HEK293 (cell line): ENCODE results near the gene OPN4.
A peak's percentile ranks its signal among the peaks of the same experiment; 100 is the strongest.

Experiments used
- CTCF ChIA-PET: fragments of 350-600 bp; formaldehyde crosslinking; extraction: SDS; loops from one replicate; lab custom pipeline; 2021; ENCODE audit warnings: antibody characterized with exemption; lab: Yijun Ruan, JAX
- POLR2A ChIA-PET: fragments of 300-600 bp; formaldehyde crosslinking; extraction: SDS; loops from one replicate; lab custom pipeline; 2020; ENCODE audit warnings: antibody characterized with exemption, inconsistent platforms; lab: Yijun Ruan, JAX
- H3K27ac ChIP-seq: fragments of 200-500 bp; sonication (Bioruptor generic); 2 replicates; pipeline ENCODE4 v1.5.1; 2014; ENCODE audit warnings: low read depth, low read length, control low read depth, inconsistent platforms; ENCODE audit errors: extremely low read depth
- H3K36me3 ChIP-seq, 2 experiments: fragments of 200-500 bp in 1 of 2; sonication (Bioruptor generic) in 1 of 2; 1 replicate in 1 of 2; 2 replicates in 1 of 2; pipeline ENCODE4 v1.5.1; 2014 to 2017; ENCODE audit warnings: inconsistent platforms in 2 of 2, low read length in 2 of 2; ENCODE audit not compliant: control insufficient read depth in 2 of 2, insufficient read depth in 1 of 2
- H3K4me1 ChIP-seq: fragments of 200-500 bp; sonication (Bioruptor generic); 2 replicates; pipeline ENCODE4 v1.5.1; 2014; ENCODE audit warnings: mild to moderate bottlenecking, low read length, inconsistent platforms; ENCODE audit not compliant: control insufficient read depth, insufficient read depth
- H3K4me3 ChIP-seq: 2 replicates; pipeline ENCODE4 v1.5.1; 2011; ENCODE audit warnings: low read depth, mild to moderate bottlenecking, control low read depth, low read length, moderate library complexity
- H3K9me3 ChIP-seq: fragments of 200-500 bp; sonication (Bioruptor generic); 2 replicates; pipeline ENCODE4 v1.5.1; 2014; ENCODE audit warnings: low read depth, low read length, inconsistent platforms; ENCODE audit not compliant: control insufficient read depth, insufficient read depth
- GLIS2 ChIP-seq: fragments of 450-650 bp; formaldehyde crosslinking; IDR thresholded peaks from 2 replicates; pipeline ENCODE4 v1.5.1; 2016; ENCODE audit warnings: missing biosample characterization, missing genetic modification characterization
- KLF16 ChIP-seq: fragments of 450-650 bp; formaldehyde crosslinking; IDR thresholded peaks from 2 replicates; pipeline ENCODE4 v1.5.1; 2017; ENCODE audit warnings: missing biosample characterization, missing genetic modification characterization
- ZNF121 ChIP-seq: fragments of 450-650 bp; formaldehyde crosslinking; IDR thresholded peaks from 2 replicates; pipeline ENCODE4 v1.5.1; 2016; ENCODE audit warnings: missing biosample characterization, missing genetic modification characterization
- ZNF221 ChIP-seq: fragments of 450-650 bp; formaldehyde crosslinking; IDR thresholded peaks from 2 replicates; pipeline ENCODE4 v1.5.1; 2017; ENCODE audit warnings: missing biosample characterization, missing genetic modification characterization, borderline replicate concordance
- ZNF335 ChIP-seq: fragments of 450-650 bp; formaldehyde crosslinking; conservative IDR thresholded peaks from 2 replicates; pipeline ENCODE4 v1.5.1; 2016; ENCODE audit warnings: missing biosample characterization, missing genetic modification characterization
- TF ChIP-seq, protein P1 (sequence below): fragments of 450-650 bp; formaldehyde crosslinking; IDR thresholded peaks from 2 replicates; pipeline ENCODE4 v1.5.1; 2016; ENCODE audit warnings: missing biosample characterization, missing genetic modification characterization
- TF ChIP-seq, protein P2 (sequence below): fragments of 450-650 bp; formaldehyde crosslinking; IDR thresholded peaks from 2 replicates; pipeline ENCODE4 v1.5.1; 2016; ENCODE audit warnings: missing biosample characterization, missing genetic modification characterization
- TF ChIP-seq, protein P3 (sequence below): fragments of 450-650 bp; formaldehyde crosslinking; IDR thresholded peaks from 2 replicates; pipeline ENCODE4 v1.5.1; 2016; ENCODE audit warnings: missing biosample characterization, missing genetic modification characterization
- TF ChIP-seq, protein P4 (sequence below): fragments of 450-650 bp; formaldehyde crosslinking; IDR thresholded peaks from 2 replicates; pipeline ENCODE4 v1.5.0; 2017; ENCODE audit warnings: missing biosample characterization, missing genetic modification characterization, borderline replicate concordance

Gene OPN4

DNA sequence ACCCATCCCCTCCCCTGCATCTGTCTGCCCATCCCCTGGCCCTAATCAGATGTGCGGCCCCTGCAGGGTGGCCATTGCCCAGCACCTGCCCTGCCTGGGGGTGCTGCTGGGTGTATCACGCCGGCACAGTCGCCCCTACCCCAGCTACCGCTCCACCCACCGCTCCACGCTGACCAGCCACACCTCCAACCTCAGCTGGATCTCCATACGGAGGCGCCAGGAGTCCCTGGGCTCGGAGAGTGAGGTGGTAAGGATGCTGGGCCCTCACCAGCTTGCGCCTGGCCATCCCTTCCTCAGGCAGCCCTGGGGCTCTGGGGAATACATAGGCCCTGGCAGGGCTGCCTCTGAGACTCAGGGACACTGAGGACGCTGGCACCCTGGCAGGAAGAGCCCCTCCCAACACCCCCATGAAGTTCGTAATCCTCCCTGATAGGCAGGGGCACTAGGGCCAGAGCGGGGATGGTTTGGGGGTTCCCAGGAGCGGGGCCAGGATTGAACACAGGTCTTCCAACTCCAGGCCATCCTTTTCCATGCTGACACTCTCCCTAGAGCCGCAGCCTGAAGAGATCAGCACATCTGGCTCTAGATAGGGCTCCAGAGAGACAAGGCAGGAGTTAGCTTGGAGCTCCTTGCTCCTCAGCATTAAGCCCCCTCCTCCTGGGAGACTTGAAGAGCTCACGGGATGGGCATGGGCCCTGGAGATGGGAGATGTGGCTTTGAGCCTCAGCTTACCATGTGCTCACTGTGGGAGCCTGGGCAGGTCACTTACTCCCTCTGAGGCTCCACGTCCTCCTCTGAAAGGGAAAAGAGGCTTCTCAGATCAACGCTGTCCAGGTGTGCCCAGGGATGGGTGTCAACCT, 8.1 kb downstream of the OPN4 start:
- ChIA-PET CTCF (no interaction called here), POLR2A (no interaction called here)
- Histone ChIP-seq H3K36me3 (no peaks in the 10 kb centered on the region), H3K9me3 (no peaks in the 10 kb centered on the region), H3K4me1 (no peaks in the 10 kb centered on the region), H3K4me3 (no peak overlapping the region), H3K27ac (no peak overlapping the region)
- TF ChIP-seq ZNF121 (tag by site-specific recombination) (no peak), GLIS2 (tag by site-specific recombination) (0 out of 2 replicates have a peak, but pooled peaks have one; percentile 21)

DNA sequence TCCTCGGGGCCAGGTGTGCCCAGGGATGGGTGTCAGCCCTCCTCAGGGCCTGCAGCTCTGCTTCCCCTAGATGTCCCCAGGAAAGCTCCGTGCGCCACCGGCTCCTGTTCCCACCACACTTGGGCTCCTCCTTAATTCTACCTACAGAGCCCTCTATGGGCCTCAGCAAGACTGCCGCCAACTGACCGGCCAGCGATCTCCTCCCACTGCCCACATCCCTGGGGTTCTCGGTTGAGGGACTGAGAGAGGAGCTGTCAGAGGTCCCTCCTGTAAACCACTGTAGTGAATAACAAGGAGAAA, 8.6 kb downstream of the OPN4 start:
- no peaks in the 10 kb centered on the region for H3K36me3 ChIP-seq
- no peak overlapping the region for H3K27ac ChIP-seq
- no peaks in the 10 kb centered on the region for H3K9me3 ChIP-seq
- ChIA-PET POLR2A (no interaction called here), CTCF (no interaction called here)
- peaks cover 2% of the 10 kb centered on the region; the same call in 1 of the 2 replicates for H3K4me1 ChIP-seq
- no peak overlapping the region for H3K4me3 ChIP-seq
- TF ChIP-seq, protein P1, sequence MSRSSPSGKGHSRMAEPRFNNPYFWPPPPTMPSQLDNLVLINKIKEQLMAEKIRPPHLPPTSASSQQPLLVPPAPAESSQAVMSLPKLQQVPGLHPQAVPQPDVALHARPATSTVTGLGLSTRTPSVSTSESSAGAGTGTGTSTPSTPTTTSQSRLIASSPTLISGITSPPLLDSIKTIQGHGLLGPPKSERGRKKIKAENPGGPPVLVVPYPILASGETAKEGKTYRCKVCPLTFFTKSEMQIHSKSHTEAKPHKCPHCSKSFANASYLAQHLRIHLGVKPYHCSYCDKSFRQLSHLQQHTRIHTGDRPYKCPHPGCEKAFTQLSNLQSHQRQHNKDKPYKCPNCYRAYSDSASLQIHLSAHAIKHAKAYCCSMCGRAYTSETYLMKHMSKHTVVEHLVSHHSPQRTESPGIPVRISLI (tag by site-specific recombination): no peak
- TF ChIP-seq KLF16 (tag by site-specific recombination) (no peak), ZNF335 (tag by site-specific recombination) (no peak)
- TF ChIP-seq, protein P2, sequence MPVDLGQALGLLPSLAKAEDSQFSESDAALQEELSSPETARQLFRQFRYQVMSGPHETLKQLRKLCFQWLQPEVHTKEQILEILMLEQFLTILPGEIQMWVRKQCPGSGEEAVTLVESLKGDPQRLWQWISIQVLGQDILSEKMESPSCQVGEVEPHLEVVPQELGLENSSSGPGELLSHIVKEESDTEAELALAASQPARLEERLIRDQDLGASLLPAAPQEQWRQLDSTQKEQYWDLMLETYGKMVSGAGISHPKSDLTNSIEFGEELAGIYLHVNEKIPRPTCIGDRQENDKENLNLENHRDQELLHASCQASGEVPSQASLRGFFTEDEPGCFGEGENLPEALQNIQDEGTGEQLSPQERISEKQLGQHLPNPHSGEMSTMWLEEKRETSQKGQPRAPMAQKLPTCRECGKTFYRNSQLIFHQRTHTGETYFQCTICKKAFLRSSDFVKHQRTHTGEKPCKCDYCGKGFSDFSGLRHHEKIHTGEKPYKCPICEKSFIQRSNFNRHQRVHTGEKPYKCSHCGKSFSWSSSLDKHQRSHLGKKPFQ (tag by site-specific recombination): no peak

DNA sequence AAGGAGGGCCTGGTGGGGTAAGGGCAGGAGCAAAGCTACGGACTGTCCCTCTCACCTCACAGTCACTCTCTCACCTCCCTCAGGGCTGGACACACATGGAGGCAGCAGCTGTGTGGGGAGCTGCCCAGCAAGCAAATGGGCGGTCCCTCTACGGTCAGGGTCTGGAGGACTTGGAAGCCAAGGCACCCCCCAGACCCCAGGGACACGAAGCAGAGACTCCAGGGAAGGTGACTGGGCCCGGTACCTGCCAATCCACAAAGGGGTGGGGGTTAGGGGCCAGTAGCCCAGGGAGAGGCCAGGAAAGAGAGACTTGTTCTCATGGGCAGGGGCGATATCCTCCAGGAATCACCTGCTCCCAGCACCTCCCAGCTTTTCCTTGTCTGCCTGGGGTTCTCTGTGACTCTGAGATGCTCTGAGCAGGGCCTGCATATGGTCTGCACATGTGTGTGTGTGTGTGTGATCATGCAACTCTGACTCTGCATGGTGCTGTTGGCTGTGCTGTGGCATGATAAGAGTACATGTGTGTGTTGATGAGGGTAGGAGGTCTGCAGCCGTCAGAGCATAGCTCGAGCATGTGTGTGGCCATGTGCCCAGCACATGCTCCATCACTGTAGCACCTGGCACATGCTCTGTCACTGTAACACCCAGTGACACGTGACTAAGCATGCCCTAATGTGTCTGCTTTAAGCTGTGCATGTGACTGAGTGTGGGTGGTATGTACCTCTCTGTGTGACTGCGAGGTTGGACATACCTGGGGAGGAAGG, 9.4 kb downstream of the OPN4 start:
- no peak overlapping the region for H3K27ac ChIP-seq
- no peaks in the 10 kb centered on the region for H3K9me3 ChIP-seq
- no peak for TF ChIP-seq ZNF221 (tag by site-specific recombination)
- TF ChIP-seq, protein P3, sequence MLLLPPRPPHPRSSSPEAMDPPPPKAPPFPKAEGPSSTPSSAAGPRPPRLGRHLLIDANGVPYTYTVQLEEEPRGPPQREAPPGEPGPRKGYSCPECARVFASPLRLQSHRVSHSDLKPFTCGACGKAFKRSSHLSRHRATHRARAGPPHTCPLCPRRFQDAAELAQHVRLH (tag by site-specific recombination): no peak
- TF ChIP-seq, protein P4, sequence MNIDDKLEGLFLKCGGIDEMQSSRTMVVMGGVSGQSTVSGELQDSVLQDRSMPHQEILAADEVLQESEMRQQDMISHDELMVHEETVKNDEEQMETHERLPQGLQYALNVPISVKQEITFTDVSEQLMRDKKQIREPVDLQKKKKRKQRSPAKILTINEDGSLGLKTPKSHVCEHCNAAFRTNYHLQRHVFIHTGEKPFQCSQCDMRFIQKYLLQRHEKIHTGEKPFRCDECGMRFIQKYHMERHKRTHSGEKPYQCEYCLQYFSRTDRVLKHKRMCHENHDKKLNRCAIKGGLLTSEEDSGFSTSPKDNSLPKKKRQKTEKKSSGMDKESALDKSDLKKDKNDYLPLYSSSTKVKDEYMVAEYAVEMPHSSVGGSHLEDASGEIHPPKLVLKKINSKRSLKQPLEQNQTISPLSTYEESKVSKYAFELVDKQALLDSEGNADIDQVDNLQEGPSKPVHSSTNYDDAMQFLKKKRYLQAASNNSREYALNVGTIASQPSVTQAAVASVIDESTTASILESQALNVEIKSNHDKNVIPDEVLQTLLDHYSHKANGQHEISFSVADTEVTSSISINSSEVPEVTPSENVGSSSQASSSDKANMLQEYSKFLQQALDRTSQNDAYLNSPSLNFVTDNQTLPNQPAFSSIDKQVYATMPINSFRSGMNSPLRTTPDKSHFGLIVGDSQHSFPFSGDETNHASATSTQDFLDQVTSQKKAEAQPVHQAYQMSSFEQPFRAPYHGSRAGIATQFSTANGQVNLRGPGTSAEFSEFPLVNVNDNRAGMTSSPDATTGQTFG (tag by site-specific recombination): no peak
- H3K4me3 ChIP-seq: no peak overlapping the region
- H3K36me3 ChIP-seq: no peaks in the 10 kb centered on the region
- peaks cover 9% of the 10 kb centered on the region for H3K4me1 ChIP-seq
- POLR2A ChIA-PET: interaction anchor here (1.8 kb wide), 1 partner anchor 18 kb away, joined by 4 read pairs; no protein-coding TSS in a partner anchor
- CTCF ChIA-PET: interaction anchor here (0.7 to 0.9 kb wide), 2 partner anchors 21 to 25 kb away, joined by 4 read pairs; no protein-coding TSS in a partner anchor
